GM23248 (cell line): ENCODE measurements around the gene MVB12B.

ENCODE experiments used
- EZH2 ChIP-seq: fragments of 200-600 bp; sonication (generic); IDR thresholded peaks from 2 replicates; pipeline ENCODE4 v1.6.1; 2018; ENCODE audit warnings: antibody characterized with exemption, mild to moderate bottlenecking; ENCODE audit not compliant: insufficient read depth, poor library complexity, severe bottlenecking
- EZH2phosphoT487 ChIP-seq: fragments of 200-600 bp; sonication (generic); IDR thresholded peaks from 2 replicates; pipeline ENCODE4 v1.6.1; 2018; ENCODE audit warnings: antibody characterized with exemption, moderate library complexity, mild to moderate bottlenecking, low read depth; ENCODE audit not compliant: insufficient read depth

DNA sequence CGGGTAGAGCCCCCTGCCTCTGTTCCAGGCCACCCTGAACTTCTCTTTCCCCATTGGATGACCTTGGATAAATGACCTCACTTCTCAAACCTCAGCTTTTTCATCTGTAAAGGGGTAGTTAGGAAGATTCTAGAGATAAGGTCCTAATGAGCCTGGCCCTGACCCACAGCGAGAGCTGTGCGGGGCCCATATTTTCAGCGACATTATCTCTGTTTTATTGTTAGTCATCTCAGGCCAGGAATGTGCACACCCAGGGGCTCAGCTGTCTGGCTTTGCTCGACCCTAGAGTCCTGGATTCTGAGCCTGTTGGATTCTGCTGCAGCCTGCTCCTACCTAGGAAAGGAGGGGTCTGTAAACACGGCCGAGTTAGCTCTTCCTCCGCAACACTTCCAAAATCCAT, 205.9 kb downstream of the MVB12B start:
- TF ChIP-seq EZH2phosphoT487, result no peak
- TF ChIP-seq EZH2, result no peak
